Liver (tissue), 9 donors: Measurements from ENCODE around the gene PTHLH. TPM values are rescaled to one million over a fixed set of nuclear protein-coding genes. Genes with fewer than 3 reads are reported as not detected.

Source experiments
- DNase-seq: peaks from one replicate; pipeline ENCODE4 v3.0.0-alpha.2; 2017; ENCODE audit warnings: low spot score
- H3K27ac ChIP-seq, 2 donors: one replicate each; pipeline ENCODE4 v1.7.0; 2013; ENCODE audit warnings: inconsistent platforms in 2 of 2, low read length in 2 of 2, control low read depth in 1 of 2, low read depth in 1 of 2, mild to moderate bottlenecking in 1 of 2
- H3K27me3 ChIP-seq, 4 donors: one replicate each; pipeline versions ENCODE4 v1.6.1 to v1.7.0; 2013; ENCODE audit warnings: low read length in 3 of 4, inconsistent platforms in 1 of 4, mild to moderate bottlenecking in 1 of 4, moderate library complexity in 1 of 4; ENCODE audit not compliant: control insufficient read depth in 4 of 4, insufficient read depth in 4 of 4
- H3K36me3 ChIP-seq, 4 donors: one replicate each; pipeline versions ENCODE4 v1.6.1 to v1.7.0; 2013; ENCODE audit warnings: low read length in 3 of 4, mild to moderate bottlenecking in 3 of 4, low read depth in 1 of 4, moderate library complexity in 1 of 4; ENCODE audit not compliant: control insufficient read depth in 4 of 4, insufficient read depth in 3 of 4
- H3K4me1 ChIP-seq, 4 donors: one replicate each; pipeline versions ENCODE4 v1.6.1 to v1.7.0; 2013; ENCODE audit warnings: low read length in 3 of 4, mild to moderate bottlenecking in 3 of 4, moderate library complexity in 1 of 4; ENCODE audit not compliant: control insufficient read depth in 4 of 4, insufficient read depth in 4 of 4
- H3K4me3 ChIP-seq, 3 donors: one replicate each; pipeline versions ENCODE4 v1.6.1 to v1.7.0; 2013; ENCODE audit warnings: low read length in 3 of 3, control low read depth in 1 of 3, low read depth in 1 of 3, mild to moderate bottlenecking in 1 of 3
- H3K9ac ChIP-seq, 2 donors: one replicate each; pipeline ENCODE4 v1.7.0; 2013; ENCODE audit warnings: low read length in 2 of 2, mild to moderate bottlenecking in 2 of 2, moderate library complexity in 2 of 2, control low read depth in 1 of 2, low read depth in 1 of 2
- H3K9me3 ChIP-seq, 4 donors: one replicate each; pipeline versions ENCODE4 v1.6.1 to v1.7.0; 2013; ENCODE audit warnings: low read length in 3 of 4; ENCODE audit not compliant: control insufficient read depth in 4 of 4
- ATF3 ChIP-seq: IDR thresholded peaks from 2 replicates; pipeline ENCODE4 v1.6.1; 2016; ENCODE audit warnings: antibody characterized with exemption
- EGR1 ChIP-seq, 2 donors: IDR thresholded peaks; 2 replicates each; pipeline ENCODE4 v1.6.1; 2016 to 2018; ENCODE audit warnings: antibody characterized with exemption in 2 of 2, low read depth in 2 of 2
- FOXA1 ChIP-seq: IDR thresholded peaks from 2 replicates; pipeline ENCODE4 v1.6.1; 2016; ENCODE audit warnings: antibody characterized with exemption
- FOXA2 ChIP-seq: IDR thresholded peaks from 2 replicates; pipeline ENCODE4 v1.6.1; 2016; ENCODE audit warnings: antibody characterized with exemption
- GABPA ChIP-seq, 2 donors: IDR thresholded peaks in 1 of 2; conservative IDR thresholded peaks in 1 of 2; 2 replicates each; pipeline ENCODE4 v1.6.1; 2016; ENCODE audit warnings: antibody characterized with exemption in 2 of 2, mild to moderate bottlenecking in 1 of 2, moderate library complexity in 1 of 2
- JUND ChIP-seq, 2 donors: IDR thresholded peaks; 2 replicates each; pipeline ENCODE4 v1.6.1; 2016; ENCODE audit warnings: antibody characterized with exemption in 2 of 2
- RAD21 ChIP-seq, 2 donors: IDR thresholded peaks; 2 replicates each; pipeline ENCODE4 v1.6.1; 2016; ENCODE audit warnings: antibody characterized with exemption in 2 of 2, mild to moderate bottlenecking in 2 of 2
- RXRA ChIP-seq, 2 donors: IDR thresholded peaks; 2 replicates each; pipeline ENCODE4 v1.6.1; 2017 to 2018; ENCODE audit warnings: antibody characterized with exemption in 2 of 2, mild to moderate bottlenecking in 1 of 2
- ZBTB33 ChIP-seq: IDR thresholded peaks from 2 replicates; pipeline ENCODE4 v1.6.1; 2016; ENCODE audit warnings: antibody characterized with exemption
- WGBS: extraction: QIAGEN DNeasy Blood & Tissue Kit; methylation state at CpG from one replicate; pipeline ENCODE4 v1.1.7; 2013; 5-methylcytosine and 5-hydroxymethylcytosine counted together
- polyA plus RNA-seq, 2 donors: library from polyadenylated mRNA; stranded (reverse) in 1 of 2; unstranded in 1 of 2; fragments of 200-250 nt in 1 of 2; fragments of >200 nt in 1 of 2; fragmentation: Nextera tagmentation in 1 of 2; extraction: Ambion mirVana in 1 of 2; gene quantifications; one replicate each; pipeline versions ENCODE4 v1.2.1 to v1.2.3, GENCODE V29; 2013 to 2015
- total RNA-seq, 2 donors: library from RNA; depleted of rRNA; stranded (reverse); fragments of >200 nt; gene quantifications; one replicate each; pipeline ENCODE4 v1.2.3, GENCODE V29; 2014
- TF ChIP-seq, protein P1 (sequence below): IDR thresholded peaks from 2 replicates; pipeline ENCODE4 v1.6.1; 2016; ENCODE audit warnings: antibody characterized with exemption
- TF ChIP-seq, protein P2 (sequence below): IDR thresholded peaks from 2 replicates; pipeline ENCODE4 v1.6.1; 2016; ENCODE audit warnings: antibody characterized with exemption, mild to moderate bottlenecking
- donor health status: healthy.
- donor health status: healthy.
- donor health status: healthy.
- donor health status: healthy.
- donor health status: healthy.

Gene PTHLH
- total and polyA plus RNA-seq, 4 donors = not detected

- peaks cover 0 to 5% (median 2%) of the 10 kb centered on the region in 4 donors for H3K9me3 ChIP-seq
- no peaks in the 10 kb centered on the region for H3K27me3 ChIP-seq
- H3K4me3 ChIP-seq = no peak overlapping the region
- H3K4me1 ChIP-seq = no peaks in the 10 kb centered on the region
- H3K36me3 ChIP-seq = no peaks in the 10 kb centered on the region
- H3K9ac ChIP-seq = no peak overlapping the region
- no peak overlapping the region for H3K27ac ChIP-seq
- 84% methylated on average over 5 of the region's 5 CpGs for WGBS
- TF ChIP-seq, protein P1, sequence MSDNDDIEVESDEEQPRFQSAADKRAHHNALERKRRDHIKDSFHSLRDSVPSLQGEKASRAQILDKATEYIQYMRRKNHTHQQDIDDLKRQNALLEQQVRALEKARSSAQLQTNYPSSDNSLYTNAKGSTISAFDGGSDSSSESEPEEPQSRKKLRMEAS = no peak
- no peak for TF ChIP-seq FOXA2
- TF ChIP-seq ZBTB33 = no peak
- TF ChIP-seq RXRA (IDR thresholded peaks at IDR 0.05) = no peak
- no peak for TF ChIP-seq GABPA (IDR thresholded peaks at IDR 0.05 in 1 of 2, conservative IDR thresholded peaks at IDR 0.05 in 1 of 2)
- TF ChIP-seq JUND (IDR thresholded peaks at IDR 0.05) = no peak
- no peak for TF ChIP-seq ATF3
- no peak for DNase-seq
These were observed 39.9 kb upstream of the PTHLH start for GRCh38 chr12:28012333-28012918.

DNA sequence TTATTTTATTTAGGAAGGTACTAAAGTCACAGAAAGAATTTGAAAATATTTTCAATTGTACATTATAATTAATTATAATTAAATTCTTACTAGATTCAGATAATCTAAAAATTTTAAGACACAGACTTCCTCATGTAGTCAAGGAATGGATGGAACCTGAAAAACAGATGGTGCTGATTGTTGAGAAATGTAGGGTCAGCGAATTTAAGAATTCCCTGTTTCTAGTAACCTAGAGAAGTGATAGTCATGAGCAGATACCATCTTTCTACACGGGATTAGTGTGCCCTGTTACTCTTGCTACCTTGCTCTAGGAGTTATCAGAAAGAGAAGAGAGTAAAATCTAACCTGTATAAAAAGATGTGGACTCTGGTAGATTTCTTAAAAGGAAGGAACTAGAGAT, 37.5 kb upstream of the PTHLH start:
- no peak for DNase-seq
- Histone ChIP-seq H3K9me3 (peaks cover 0 to 5% (median 2%) of the 10 kb centered on the region in 4 donors), H3K27me3 (no peaks in the 10 kb centered on the region), H3K4me3 (no peak overlapping the region), H3K4me1 (no peaks in the 10 kb centered on the region), H3K9ac (no peak overlapping the region), H3K27ac (no peak overlapping the region), H3K36me3 (no peaks in the 10 kb centered on the region)
- WGBS = 59% methylated on average over 2 of the region's 2 CpGs
- TF ChIP-seq, protein P1 = no peak
- TF ChIP-seq EGR1 (IDR thresholded peaks at IDR 0.05; ENCODE audit: low read depth in 2 of 2) = no peak
- TF ChIP-seq FOXA2 = no peak
- TF ChIP-seq, protein P2, sequence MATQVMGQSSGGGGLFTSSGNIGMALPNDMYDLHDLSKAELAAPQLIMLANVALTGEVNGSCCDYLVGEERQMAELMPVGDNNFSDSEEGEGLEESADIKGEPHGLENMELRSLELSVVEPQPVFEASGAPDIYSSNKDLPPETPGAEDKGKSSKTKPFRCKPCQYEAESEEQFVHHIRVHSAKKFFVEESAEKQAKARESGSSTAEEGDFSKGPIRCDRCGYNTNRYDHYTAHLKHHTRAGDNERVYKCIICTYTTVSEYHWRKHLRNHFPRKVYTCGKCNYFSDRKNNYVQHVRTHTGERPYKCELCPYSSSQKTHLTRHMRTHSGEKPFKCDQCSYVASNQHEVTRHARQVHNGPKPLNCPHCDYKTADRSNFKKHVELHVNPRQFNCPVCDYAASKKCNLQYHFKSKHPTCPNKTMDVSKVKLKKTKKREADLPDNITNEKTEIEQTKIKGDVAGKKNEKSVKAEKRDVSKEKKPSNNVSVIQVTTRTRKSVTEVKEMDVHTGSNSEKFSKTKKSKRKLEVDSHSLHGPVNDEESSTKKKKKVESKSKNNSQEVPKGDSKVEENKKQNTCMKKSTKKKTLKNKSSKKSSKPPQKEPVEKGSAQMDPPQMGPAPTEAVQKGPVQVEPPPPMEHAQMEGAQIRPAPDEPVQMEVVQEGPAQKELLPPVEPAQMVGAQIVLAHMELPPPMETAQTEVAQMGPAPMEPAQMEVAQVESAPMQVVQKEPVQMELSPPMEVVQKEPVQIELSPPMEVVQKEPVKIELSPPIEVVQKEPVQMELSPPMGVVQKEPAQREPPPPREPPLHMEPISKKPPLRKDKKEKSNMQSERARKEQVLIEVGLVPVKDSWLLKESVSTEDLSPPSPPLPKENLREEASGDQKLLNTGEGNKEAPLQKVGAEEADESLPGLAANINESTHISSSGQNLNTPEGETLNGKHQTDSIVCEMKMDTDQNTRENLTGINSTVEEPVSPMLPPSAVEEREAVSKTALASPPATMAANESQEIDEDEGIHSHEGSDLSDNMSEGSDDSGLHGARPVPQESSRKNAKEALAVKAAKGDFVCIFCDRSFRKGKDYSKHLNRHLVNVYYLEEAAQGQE = no peak
- TF ChIP-seq RAD21 (IDR thresholded peaks at IDR 0.05) = no peak
- TF ChIP-seq GABPA (IDR thresholded peaks at IDR 0.05 in 1 of 2, conservative IDR thresholded peaks at IDR 0.05 in 1 of 2) = no peak
- TF ChIP-seq FOXA1 = no peak
- no peak for TF ChIP-seq ATF3
